Skeletal muscle satellite cell (primary cell): Measurements from ENCODE around the gene UBE2Z.

Experiments
- H3K27me3 ChIP-seq: 2 replicates; pipeline ENCODE4 v1.7.0; 2013; ENCODE audit warnings: low read length; ENCODE audit not compliant: control insufficient read depth, insufficient read depth
- H3K36me3 ChIP-seq: 2 replicates; pipeline ENCODE4 v1.7.0; 2013; ENCODE audit warnings: mild to moderate bottlenecking, control low read depth, low read length; ENCODE audit not compliant: insufficient read depth
- H3K4me1 ChIP-seq: 2 replicates; pipeline ENCODE4 v1.7.0; 2013; ENCODE audit warnings: low read length; ENCODE audit not compliant: control insufficient read depth, insufficient read depth
- H3K4me2 ChIP-seq: 2 replicates; pipeline ENCODE4 v1.7.0; 2013; ENCODE audit warnings: mild to moderate bottlenecking, low read length
- H3K4me3 ChIP-seq: 2 replicates; pipeline ENCODE4 v1.7.0; 2013; ENCODE audit warnings: low read length
- H3K9ac ChIP-seq: 2 replicates; pipeline ENCODE4 v1.7.0; 2013; ENCODE audit warnings: mild to moderate bottlenecking, low read depth, low read length, moderate library complexity
- H3K9me3 ChIP-seq: replicated peaks from 2 replicates; pipeline ENCODE4 v1.7.0; 2013; ENCODE audit warnings: mild to moderate bottlenecking, control low read depth, low read length

UBE2Z gene

GRCh38 chr17:48907713-48908046, 527 bp upstream of the UBE2Z start:
- peaks cover 34% of the 10 kb centered on the region for H3K4me1 ChIP-seq
- H3K9ac ChIP-seq: peak overlapping the region; percentile 82
- H3K27me3 ChIP-seq: no peaks in the 10 kb centered on the region
- no peaks in the 10 kb centered on the region for H3K9me3 ChIP-seq
- H3K4me2 ChIP-seq: peak overlapping the region; percentile 87
- peaks cover 27% of the 10 kb centered on the region for H3K36me3 ChIP-seq
- H3K4me3 ChIP-seq: peak overlapping the region; percentile 75

- H3K36me3 ChIP-seq: peaks cover 38% of the 10 kb centered on the region
- peak overlapping the region; percentile 75 for H3K4me3 ChIP-seq
- peak overlapping the region; percentile 82 for H3K9ac ChIP-seq
- H3K27me3 ChIP-seq: no peaks in the 10 kb centered on the region
- peak overlapping the region; percentile 87 for H3K4me2 ChIP-seq
- no peaks in the 10 kb centered on the region for H3K9me3 ChIP-seq
- peaks cover 38% of the 10 kb centered on the region for H3K4me1 ChIP-seq
These were observed 717 bp downstream of the UBE2Z start for GRCh38 chr17:48908853-48909394.

- Histone ChIP-seq H3K9me3 (no peaks in the 10 kb centered on the region), H3K4me2 (peak overlapping the region; percentile 87), H3K4me3 (peak overlapping the region; percentile 75), H3K9ac (peak overlapping the region; percentile 82), H3K27me3 (no peaks in the 10 kb centered on the region), H3K4me1 (peaks cover 40% of the 10 kb centered on the region), H3K36me3 (peaks cover 44% of the 10 kb centered on the region)
These were observed 1.6 kb downstream of the UBE2Z start for GRCh38 chr17:48909783-48910182.

GRCh38 chr17:48910370-48910769, 2.2 kb downstream of the UBE2Z start:
- Histone ChIP-seq H3K4me1 (peaks cover 45% of the 10 kb centered on the region), H3K4me3 (peak overlapping the region; percentile 75)

GRCh38 chr17:48912476-48912875, 4.3 kb downstream of the UBE2Z start:
- Histone ChIP-seq H3K4me2 (peak overlapping the region; percentile 87), H3K27me3 (no peaks in the 10 kb centered on the region), H3K36me3 (peaks cover 60% of the 10 kb centered on the region), H3K4me1 (peaks cover 50% of the 10 kb centered on the region), H3K4me3 (no peak overlapping the region), H3K9ac (no peak overlapping the region), H3K9me3 (no peaks in the 10 kb centered on the region)

More at GRCh38 chr17:48910370-48910769, 2.2 kb downstream of the UBE2Z start:
- no peak overlapping the region for H3K9ac ChIP-seq
- H3K4me2 ChIP-seq: peak overlapping the region; percentile 87
- H3K36me3 ChIP-seq: peaks cover 49% of the 10 kb centered on the region
- H3K27me3 ChIP-seq: no peaks in the 10 kb centered on the region
- H3K9me3 ChIP-seq: no peaks in the 10 kb centered on the region

GRCh38 chr17:48915459-48916282, 7.5 kb downstream of the UBE2Z start:
- Histone ChIP-seq H3K4me3 (peak overlapping the region; percentile 42), H3K9ac (peak overlapping the region; percentile 16), H3K27me3 (no peaks in the 10 kb centered on the region), H3K9me3 (no peaks in the 10 kb centered on the region), H3K4me1 (peaks cover 35% of the 10 kb centered on the region), H3K4me2 (peak overlapping the region; percentile 65), H3K36me3 (peaks cover 82% of the 10 kb centered on the region)

GRCh38 chr17:48925251-48925990, 17.2 kb downstream of the UBE2Z start:
- Histone ChIP-seq H3K27me3 (no peaks in the 10 kb centered on the region), H3K9ac (no peak overlapping the region), H3K4me2 (no peak overlapping the region), H3K4me1 (peaks cover 16% of the 10 kb centered on the region), H3K4me3 (no peak overlapping the region), H3K9me3 (no peaks in the 10 kb centered on the region), H3K36me3 (peaks cover 92% of the 10 kb centered on the region)

- no peaks in the 10 kb centered on the region for H3K27me3 ChIP-seq
- no peak overlapping the region for H3K4me3 ChIP-seq
- peaks cover 92% of the 10 kb centered on the region for H3K36me3 ChIP-seq
- H3K9ac ChIP-seq: no peak overlapping the region
- H3K9me3 ChIP-seq: no peaks in the 10 kb centered on the region
- H3K4me1 ChIP-seq: peaks cover 16% of the 10 kb centered on the region
- H3K4me2 ChIP-seq: no peak overlapping the region
These were observed 17.8 kb downstream of the UBE2Z start for GRCh38 chr17:48925991-48926342.

- Histone ChIP-seq H3K9ac (no peak overlapping the region), H3K27me3 (no peaks in the 10 kb centered on the region), H3K4me1 (peaks cover 16% of the 10 kb centered on the region), H3K9me3 (no peaks in the 10 kb centered on the region), H3K4me2 (no peak overlapping the region), H3K36me3 (peaks cover 94% of the 10 kb centered on the region), H3K4me3 (no peak overlapping the region)
These were observed 20.0 kb downstream of the UBE2Z start for GRCh38 chr17:48927978-48928745.

GRCh38 chr17:48928876-48929811, 20.9 kb downstream of the UBE2Z start:
- Histone ChIP-seq H3K4me2 (no peak overlapping the region), H3K4me3 (no peak overlapping the region), H3K27me3 (no peaks in the 10 kb centered on the region), H3K9me3 (no peaks in the 10 kb centered on the region), H3K4me1 (peaks cover 16% of the 10 kb centered on the region), H3K9ac (no peak overlapping the region), H3K36me3 (peaks cover 97% of the 10 kb centered on the region)
